GM18505 (cell line): ENCODE data around the gene CHN2.

ENCODE experiments used
- ATAC-seq: cut with Tn5 transposase; IDR thresholded peaks from one replicate; pipeline ENCODE4 v1.9.1; 2021; ENCODE audit not compliant: unreplicated experiment
- POLR2A ChIP-seq: IDR thresholded peaks from 4 replicates; pipeline ENCODE4 v1.6.1; 2011; ENCODE audit warnings: borderline replicate concordance; ENCODE audit not compliant: insufficient read depth, insufficient read length; ENCODE audit errors: extremely low read depth

The CHN2 gene

GRCh38 chr7:29163854-29164253 is 30.7 kb upstream of the CHN2 start:
- ATAC-seq = no peak
- TF ChIP-seq POLR2A = no peak

- ATAC-seq = no peak
- no peak for TF ChIP-seq POLR2A
Observed at GRCh38 chr7:29167721-29168120, 26.9 kb upstream of the CHN2 start.

GRCh38 chr7:29170781-29171180 is 23.8 kb upstream of the CHN2 start:
- ATAC-seq = no peak
- no peak for TF ChIP-seq POLR2A

- no peak for ATAC-seq
- no peak for TF ChIP-seq POLR2A
Observed at GRCh38 chr7:29173458-29173857, 21.1 kb upstream of the CHN2 start.

GRCh38 chr7:29177963-29178600 is 16.5 kb upstream of the CHN2 start:
- TF ChIP-seq POLR2A = no peak
- ATAC-seq = no peak

- no peak for ATAC-seq
- TF ChIP-seq POLR2A = no peak
Observed at GRCh38 chr7:29179115-29179514, 15.5 kb upstream of the CHN2 start.

- no peak for ATAC-seq
- no peak for TF ChIP-seq POLR2A
Observed at GRCh38 chr7:29184599-29184998, 10.0 kb upstream of the CHN2 start.

GRCh38 chr7:29185613-29186012 is 9.0 kb upstream of the CHN2 start:
- TF ChIP-seq POLR2A = no peak
- ATAC-seq = no peak

- ATAC-seq = no peak
- TF ChIP-seq POLR2A = no peak
Observed at GRCh38 chr7:29189743-29190201, 4.8 kb upstream of the CHN2 start.

GRCh38 chr7:29190349-29191045 is 4.1 kb upstream of the CHN2 start:
- no peak for TF ChIP-seq POLR2A
- no peak for ATAC-seq

- no peak for ATAC-seq
- no peak for TF ChIP-seq POLR2A
Observed at GRCh38 chr7:29192323-29192722, 2.3 kb upstream of the CHN2 start.

GRCh38 chr7:29192811-29193210 is 1.8 kb upstream of the CHN2 start:
- ATAC-seq = no peak
- TF ChIP-seq POLR2A = no peak

GRCh38 chr7:29193316-29194205 is 1.0 kb upstream of the CHN2 start:
- TF ChIP-seq POLR2A = no peak
- ATAC-seq = no peak
